ENCODE measurements around the gene PRR29. TPM values are rescaled to one million over a fixed set of nuclear protein-coding genes. Genes with fewer than 3 reads are reported as not detected.

The PRR29 gene
- total RNA-seq, 1 experiment from 2014 or later, result 0.85 TPM

GRCh38 chr17:63997341-63998048, 656 bp upstream of the PRR29 start:
- no peak overlapping the region for H3K27ac Mint-ChIP-seq
- ChIA-PET POLR2A (interaction anchor here (1.2 kb wide), 1 partner anchor 133 kb away, joined by 3 read pairs; no protein-coding TSS in a partner anchor), CTCF (interaction anchor here (1.2 to 8.7 kb wide), 9 partner anchors 12 to 136 kb away, joined by 4 to 46 read pairs (median 6); partner anchors contain the start of genes GH1 and GH2)
- H3K27me3 Mint-ChIP-seq (ENCODE audit: low read depth), result peaks cover 43% of the 10 kb centered on the region
- no peaks in the 10 kb centered on the region for H3K9me3 Mint-ChIP-seq
- DNase-seq (ENCODE audit: low spot score) (no peak), ATAC-seq (peak; percentile 8; the same call in 1 of the 2 replicates)
- no peaks in the 10 kb centered on the region for H3K36me3 Mint-ChIP-seq
- no peak for TF ChIP-seq SMAD4 (CRISPR knock-in tag; IDR thresholded peaks at IDR 0.05)
- no peak for TF ChIP-seq HMGA2 (CRISPR knock-in tag; IDR thresholded peaks at IDR 0.05)
- no peak for TF ChIP-seq ETV6 (CRISPR knock-in tag; IDR thresholded peaks at IDR 0.05)
- TF ChIP-seq, protein P1, sequence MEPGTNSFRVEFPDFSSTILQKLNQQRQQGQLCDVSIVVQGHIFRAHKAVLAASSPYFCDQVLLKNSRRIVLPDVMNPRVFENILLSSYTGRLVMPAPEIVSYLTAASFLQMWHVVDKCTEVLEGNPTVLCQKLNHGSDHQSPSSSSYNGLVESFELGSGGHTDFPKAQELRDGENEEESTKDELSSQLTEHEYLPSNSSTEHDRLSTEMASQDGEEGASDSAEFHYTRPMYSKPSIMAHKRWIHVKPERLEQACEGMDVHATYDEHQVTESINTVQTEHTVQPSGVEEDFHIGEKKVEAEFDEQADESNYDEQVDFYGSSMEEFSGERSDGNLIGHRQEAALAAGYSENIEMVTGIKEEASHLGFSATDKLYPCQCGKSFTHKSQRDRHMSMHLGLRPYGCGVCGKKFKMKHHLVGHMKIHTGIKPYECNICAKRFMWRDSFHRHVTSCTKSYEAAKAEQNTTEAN (CRISPR knock-in tag; IDR thresholded peaks at IDR 0.05), result 0 out of 2 replicates have a peak, but pooled peaks have one; percentile 41
- TF ChIP-seq ZNF121 (CRISPR knock-in tag; IDR thresholded peaks at IDR 0.05), result no peak
- no peak for TF ChIP-seq ZNF423 (CRISPR knock-in tag; IDR thresholded peaks at IDR 0.05)
- peak; percentile 2; the same call in 1 of the 2 replicates for TF ChIP-seq TP53 (CRISPR knock-in tag; IDR thresholded peaks at IDR 0.05)
- TF ChIP-seq FOXP1 (CRISPR knock-in tag; IDR thresholded peaks at IDR 0.05; ENCODE audit: borderline replicate concordance), result 0 out of 2 replicates have a peak, but pooled peaks have one; percentile 35
- no peak for TF ChIP-seq AR (CRISPR knock-in tag; IDR thresholded peaks at IDR 0.05)
- no peak for TF ChIP-seq USF1 (CRISPR knock-in tag; IDR thresholded peaks at IDR 0.05)
- TF ChIP-seq, protein P2, sequence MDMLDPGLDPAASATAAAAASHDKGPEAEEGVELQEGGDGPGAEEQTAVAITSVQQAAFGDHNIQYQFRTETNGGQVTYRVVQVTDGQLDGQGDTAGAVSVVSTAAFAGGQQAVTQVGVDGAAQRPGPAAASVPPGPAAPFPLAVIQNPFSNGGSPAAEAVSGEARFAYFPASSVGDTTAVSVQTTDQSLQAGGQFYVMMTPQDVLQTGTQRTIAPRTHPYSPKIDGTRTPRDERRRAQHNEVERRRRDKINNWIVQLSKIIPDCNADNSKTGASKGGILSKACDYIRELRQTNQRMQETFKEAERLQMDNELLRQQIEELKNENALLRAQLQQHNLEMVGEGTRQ (CRISPR knock-in tag; IDR thresholded peaks at IDR 0.05), result no peak
- TF ChIP-seq ZNF138 (CRISPR knock-in tag; conservative IDR thresholded peaks at IDR 0.05), result no peak
- TF ChIP-seq, protein P3, sequence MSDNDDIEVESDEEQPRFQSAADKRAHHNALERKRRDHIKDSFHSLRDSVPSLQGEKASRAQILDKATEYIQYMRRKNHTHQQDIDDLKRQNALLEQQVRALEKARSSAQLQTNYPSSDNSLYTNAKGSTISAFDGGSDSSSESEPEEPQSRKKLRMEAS (CRISPR knock-in tag; IDR thresholded peaks at IDR 0.05), result no peak; the same call in 1 of the 2 replicates
- 0 out of 2 replicates have a peak, but pooled peaks have one; percentile 40 for TF ChIP-seq IRF1 (CRISPR knock-in tag; IDR thresholded peaks at IDR 0.05)
- TF ChIP-seq, protein P4, sequence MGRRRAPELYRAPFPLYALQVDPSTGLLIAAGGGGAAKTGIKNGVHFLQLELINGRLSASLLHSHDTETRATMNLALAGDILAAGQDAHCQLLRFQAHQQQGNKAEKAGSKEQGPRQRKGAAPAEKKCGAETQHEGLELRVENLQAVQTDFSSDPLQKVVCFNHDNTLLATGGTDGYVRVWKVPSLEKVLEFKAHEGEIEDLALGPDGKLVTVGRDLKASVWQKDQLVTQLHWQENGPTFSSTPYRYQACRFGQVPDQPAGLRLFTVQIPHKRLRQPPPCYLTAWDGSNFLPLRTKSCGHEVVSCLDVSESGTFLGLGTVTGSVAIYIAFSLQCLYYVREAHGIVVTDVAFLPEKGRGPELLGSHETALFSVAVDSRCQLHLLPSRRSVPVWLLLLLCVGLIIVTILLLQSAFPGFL (CRISPR knock-in tag; IDR thresholded peaks at IDR 0.05; ENCODE audit: borderline replicate concordance), result no peak
- no peak for TF ChIP-seq FOXJ3 (CRISPR knock-in tag; IDR thresholded peaks at IDR 0.05; ENCODE audit: borderline replicate concordance)
- no peak for TF ChIP-seq GTF2I (CRISPR knock-in tag; conservative IDR thresholded peaks at IDR 0.05)
- peak; percentile 69; the same call in 1 of the 2 replicates for TF ChIP-seq MYBL2 (CRISPR knock-in tag; IDR thresholded peaks at IDR 0.05)
- no peak for TF ChIP-seq PRDM15 (CRISPR knock-in tag; IDR thresholded peaks at IDR 0.05)
- no peak for TF ChIP-seq ZNF671 (CRISPR knock-in tag; IDR thresholded peaks at IDR 0.05)
- no peak for TF ChIP-seq CBFB (CRISPR knock-in tag; IDR thresholded peaks at IDR 0.05; ENCODE audit: low read depth)
- peak; percentile 39; the same call in 1 of the 2 replicates for TF ChIP-seq SMAD3 (CRISPR knock-in tag; IDR thresholded peaks at IDR 0.05; ENCODE audit: borderline replicate concordance)
- TF ChIP-seq SP1 (CRISPR knock-in tag; conservative IDR thresholded peaks at IDR 0.05), result no peak
- H3K4me1 Mint-ChIP-seq, result peaks cover 16% of the 10 kb centered on the region
- peak overlapping the region; percentile 86 for H3K4me3 Mint-ChIP-seq

Data from WTC11 (cell line).